ENCODE data around the gene ZKSCAN1.

ZKSCAN1 gene

GRCh38 chr7:100080907-100081534 is 65.6 kb downstream of the ZKSCAN1 start:
- no peak for DNase-seq (ENCODE audit: low spot score)

DNA sequence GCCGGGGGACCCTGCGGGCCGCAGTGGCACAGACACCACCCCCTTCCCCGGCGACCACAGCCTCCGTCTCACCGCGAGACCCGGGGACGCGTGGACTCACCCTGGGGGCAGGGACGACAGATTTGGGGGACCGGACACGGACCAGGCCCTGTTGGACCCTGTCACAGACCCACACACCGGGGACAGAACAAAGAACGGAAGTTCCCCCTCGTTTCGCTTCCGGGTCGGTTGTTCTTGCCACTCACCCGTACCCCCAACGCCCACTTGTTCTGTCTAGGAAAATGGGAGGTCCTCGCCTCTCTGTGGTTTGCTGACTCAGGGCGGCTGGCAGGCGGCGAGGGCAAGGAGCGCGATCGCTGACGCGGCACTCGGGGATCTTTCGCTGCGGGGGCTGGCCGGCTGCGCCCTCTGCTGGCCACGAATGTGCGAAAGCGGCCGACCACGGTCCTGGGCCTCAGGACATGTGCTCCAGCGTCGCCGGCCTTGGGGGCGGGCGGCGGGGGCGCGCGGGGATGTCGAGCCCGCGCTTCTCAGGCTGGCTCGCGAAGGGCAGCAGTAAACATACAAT is 66.2 kb downstream of the ZKSCAN1 start, which contains the start of gene ZNF3:
Gene ZNF3 (minus strand): TSS at position 189 of the 568 bp plus-strand sequence. CDS start 4,366 bp downstream, outside the sequence.
- DNase-seq (ENCODE audit: low spot score), result peak; percentile 97

GRCh38 chr7:100082978-100083377 is 67.6 kb downstream of the ZKSCAN1 start:
- DNase-seq (ENCODE audit: low spot score), result no peak

DNA sequence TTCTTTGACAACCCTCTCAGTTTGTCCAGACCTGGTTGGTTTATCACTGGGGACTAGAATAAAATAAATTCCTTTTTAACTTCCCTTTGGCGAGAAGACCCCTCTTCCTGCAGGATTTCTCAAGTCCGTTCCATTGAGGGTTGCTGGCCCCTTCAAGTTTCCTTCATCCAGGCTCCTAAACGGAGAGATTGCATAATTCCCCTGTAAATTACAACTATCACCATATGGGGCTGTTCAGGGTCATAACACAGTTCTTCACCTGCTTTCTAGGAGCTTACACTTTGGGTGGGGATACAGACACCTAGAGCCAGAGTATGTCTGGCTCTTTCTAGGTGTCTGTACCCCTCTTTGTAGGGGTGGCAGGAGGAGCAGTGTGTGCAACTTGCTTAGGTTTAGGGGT is 70.1 kb downstream of the ZKSCAN1 start:
- no peak for DNase-seq (ENCODE audit: low spot score)

- DNase-seq (ENCODE audit: low spot score), result no peak
These were observed 71.8 kb downstream of the ZKSCAN1 start for GRCh38 chr7:100087055-100087750.

DNA sequence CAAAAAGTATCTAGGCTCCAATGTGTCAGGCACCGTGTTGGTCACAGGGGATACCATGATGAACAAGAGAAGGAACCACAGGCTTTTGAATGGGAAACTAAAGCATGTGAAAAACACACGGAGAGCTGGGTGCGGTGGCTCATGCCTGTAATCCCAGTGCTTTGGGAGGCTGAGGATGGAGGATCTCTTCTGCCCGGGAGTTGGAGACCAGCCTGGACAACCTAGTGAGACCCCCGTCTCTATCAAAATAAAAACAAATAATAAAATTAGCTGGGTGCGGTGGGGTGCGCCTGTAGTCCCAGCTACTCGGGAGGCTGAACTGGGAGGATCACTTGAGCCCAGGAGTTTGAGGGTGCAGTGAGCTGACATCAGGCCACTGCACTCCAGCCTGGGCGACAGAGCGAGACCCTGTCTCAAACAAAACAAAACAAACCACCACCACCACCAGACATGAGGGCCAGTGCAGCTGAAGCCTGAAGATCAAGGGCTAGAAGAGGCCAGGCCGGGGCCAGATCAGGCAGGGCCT is 72.8 kb downstream of the ZKSCAN1 start:
- DNase-seq (ENCODE audit: low spot score), result no peak

GRCh38 chr7:100088621-100089457 is 73.4 kb downstream of the ZKSCAN1 start, which contains the start of gene COPS6:
Gene COPS6, plus strand, starts transcription at chr7:100088969. Its CDS starts 22 bp downstream, at chr7:100088991.
- DNase-seq (ENCODE audit: low spot score), result peak; percentile 81

- no peak for DNase-seq (ENCODE audit: low spot score)
These were observed 74.2 kb downstream of the ZKSCAN1 start for GRCh38 chr7:100089458-100090196.

DNA sequence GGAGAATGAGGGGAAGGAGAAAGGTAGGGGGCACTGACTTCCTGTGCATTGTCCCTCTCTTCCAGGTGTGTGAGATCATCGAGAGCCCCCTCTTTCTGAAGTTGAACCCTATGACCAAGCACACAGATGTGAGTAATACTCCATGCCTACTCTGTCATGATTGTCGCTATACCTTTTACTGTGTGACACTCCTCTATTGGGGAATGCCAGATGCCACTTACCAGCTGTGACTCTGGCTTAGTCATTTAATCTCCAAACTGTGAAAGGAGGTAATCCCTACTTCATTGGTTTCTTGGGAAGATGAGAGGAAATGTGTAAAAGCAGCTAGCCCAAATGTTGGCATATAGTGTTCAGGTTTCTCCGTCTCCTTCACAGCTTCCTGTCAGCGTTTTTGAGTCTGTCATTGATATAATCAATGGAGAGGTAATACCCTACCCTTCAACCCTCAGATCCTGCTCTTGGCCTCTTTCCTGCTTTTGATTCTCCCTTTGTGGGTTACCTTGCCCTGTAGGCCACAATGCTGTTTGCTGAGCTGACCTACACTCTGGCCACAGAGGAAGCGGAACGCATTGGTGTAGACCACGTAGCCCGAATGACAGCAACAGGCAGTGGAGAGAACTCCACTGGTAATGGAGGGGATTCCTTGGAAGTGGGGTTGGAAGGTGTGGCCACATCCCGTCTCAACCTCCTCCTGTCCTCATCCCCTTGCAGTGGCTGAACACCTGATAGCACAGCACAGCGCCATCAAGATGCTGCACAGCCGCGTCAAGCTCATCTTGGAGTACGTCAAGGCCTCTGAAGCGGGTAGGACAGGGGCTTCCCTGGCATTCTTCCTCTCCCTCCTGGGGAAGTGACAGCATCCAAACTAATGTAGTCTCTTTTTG is 75.4 kb downstream of the ZKSCAN1 start:
- DNase-seq (ENCODE audit: low spot score), result no peak
